HG03460 (cell line): ENCODE data around the gene CTNNA3.

Source experiments
- ATAC-seq: cut with Tn5 transposase; IDR thresholded peaks from one replicate; pipeline ENCODE4 v1.9.1; 2021; ENCODE audit not compliant: unreplicated experiment

The CTNNA3 gene

DNA sequence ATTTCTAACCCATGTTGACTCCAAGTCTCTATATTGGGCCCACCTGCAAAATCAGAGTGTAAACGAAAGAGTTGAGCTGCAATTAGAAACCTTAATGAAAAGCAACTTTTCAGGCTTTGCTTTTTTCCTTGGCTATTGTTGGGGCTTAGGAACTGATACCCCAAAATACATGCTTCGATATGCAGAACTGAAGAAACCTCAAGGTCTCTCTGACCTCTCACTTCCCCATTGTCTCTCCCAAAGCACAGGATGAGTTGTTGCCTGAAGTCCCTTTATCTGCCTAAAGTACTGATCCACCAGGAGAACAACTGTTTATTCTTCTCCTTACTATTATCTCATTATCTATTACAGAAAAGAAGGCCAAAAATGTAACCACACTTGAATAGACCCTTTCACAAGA, 1436.2 kb downstream of the CTNNA3 start:
- no peak for ATAC-seq

DNA sequence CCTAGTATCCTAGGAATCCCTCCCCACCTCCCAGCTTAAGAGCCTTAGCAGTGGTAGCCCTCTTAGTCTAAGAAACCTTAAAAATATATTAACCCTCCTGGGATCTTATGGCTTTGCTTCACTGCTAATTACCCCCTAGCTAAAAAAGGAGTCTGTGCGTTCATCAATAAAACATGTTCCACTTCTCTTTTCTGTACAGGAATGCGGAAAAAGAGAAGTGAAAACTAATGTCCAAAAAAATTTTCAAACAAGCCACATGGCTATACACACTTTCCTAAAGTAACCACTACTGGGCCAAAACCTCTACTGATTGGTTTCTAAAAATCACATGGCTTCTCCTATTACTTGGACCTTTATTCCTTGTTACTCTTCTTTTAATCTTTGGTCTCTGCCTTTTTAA, 1437.3 kb downstream of the CTNNA3 start:
- no peak for ATAC-seq

DNA sequence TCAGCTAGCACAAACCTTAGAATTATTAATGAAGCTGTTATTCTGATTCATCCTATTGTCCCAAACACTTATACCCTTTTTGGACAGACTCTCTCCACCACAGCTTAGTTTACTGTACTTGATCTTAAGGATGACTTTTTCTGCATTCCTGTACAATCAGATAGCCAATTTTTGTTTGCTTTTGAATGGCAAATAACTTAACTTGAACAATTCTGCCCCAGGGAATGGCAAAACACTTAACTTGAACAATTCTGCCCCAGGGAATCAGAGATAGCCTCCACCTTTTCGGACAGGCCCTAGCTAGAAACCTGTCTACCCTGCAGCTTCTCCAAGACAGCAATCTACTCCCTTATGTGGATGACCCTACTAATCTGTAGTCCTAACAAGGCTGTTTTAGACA, 1438.2 kb downstream of the CTNNA3 start:
- no peak for ATAC-seq

DNA sequence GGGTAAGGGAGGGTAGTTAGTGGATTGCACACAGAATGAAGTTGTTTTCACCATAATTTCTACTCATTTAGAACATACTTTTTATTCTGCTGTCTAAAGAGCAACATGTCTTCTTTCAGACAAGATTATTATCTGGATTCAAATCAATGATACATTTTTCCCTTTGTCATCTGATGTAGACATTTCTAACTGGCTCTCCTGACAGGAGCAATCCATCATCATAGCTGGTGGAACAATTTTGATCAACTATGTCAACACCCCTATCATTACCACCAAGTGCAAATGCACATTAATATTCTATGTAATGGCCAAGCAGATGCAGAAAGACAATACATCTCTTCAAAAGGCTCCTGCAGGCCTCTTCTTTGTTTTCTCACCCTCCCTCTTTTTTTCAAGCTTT, 1443.0 kb downstream of the CTNNA3 start:
- no peak for ATAC-seq

DNA sequence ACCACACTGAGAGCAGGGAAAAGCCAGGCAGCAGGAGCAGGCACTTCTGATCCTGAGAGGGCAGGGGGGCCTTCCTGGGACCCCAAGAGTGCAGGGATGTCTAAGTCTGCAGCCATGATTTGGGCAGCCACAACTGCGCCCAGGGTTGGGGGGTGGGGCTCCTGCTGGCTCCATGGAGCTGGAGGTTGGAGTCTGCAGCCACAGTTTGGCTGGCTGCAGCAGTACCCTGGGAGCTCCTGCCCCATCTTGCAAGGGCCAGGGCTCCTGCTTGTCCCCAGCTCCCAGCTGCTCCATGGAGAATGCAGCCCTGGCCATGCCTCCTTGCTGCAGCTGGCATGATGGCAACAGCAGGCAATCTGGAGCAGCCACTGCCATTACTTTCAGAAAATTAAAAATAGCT, 1449.8 kb downstream of the CTNNA3 start:
- no peak for ATAC-seq

DNA sequence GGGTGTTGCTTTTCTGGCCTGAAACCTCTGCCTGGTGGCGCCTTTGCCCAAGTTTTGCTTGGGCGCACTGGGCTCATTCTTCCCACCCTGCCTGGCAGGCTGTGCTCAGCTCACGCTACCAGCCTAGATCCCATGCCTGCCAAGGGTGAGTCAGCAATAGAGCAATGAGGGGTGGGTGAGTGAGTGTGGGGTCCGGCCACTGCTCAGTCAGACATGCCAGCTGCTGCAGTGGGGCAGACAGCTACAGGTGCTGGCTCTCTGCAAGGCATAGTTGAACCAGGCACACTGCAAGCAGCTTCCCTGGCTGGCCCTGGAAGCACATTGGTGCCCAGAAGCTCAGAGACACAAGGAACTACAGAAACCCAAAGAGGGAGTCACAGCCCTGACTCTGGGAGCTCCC, 1451.0 kb downstream of the CTNNA3 start:
- ATAC-seq, result no peak

DNA sequence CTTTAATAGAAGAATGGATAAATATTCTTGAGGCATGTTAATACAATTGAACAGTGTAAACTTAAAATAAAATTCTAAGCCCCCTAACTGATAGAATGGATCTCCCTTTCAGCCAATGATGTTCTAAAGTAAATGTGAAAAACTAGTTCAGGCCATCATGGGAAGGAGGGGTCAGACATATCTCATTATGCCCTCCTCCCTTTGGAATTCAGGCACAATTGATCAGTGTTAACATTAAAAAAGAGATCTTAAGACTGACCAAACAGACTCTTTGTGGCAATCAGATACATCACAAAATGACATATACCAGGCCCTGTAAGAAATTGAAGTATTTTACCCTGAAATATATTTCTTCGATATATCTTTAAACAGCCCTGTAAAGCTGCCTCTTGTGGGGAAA, 1453.1 kb downstream of the CTNNA3 start:
- no peak for ATAC-seq

DNA sequence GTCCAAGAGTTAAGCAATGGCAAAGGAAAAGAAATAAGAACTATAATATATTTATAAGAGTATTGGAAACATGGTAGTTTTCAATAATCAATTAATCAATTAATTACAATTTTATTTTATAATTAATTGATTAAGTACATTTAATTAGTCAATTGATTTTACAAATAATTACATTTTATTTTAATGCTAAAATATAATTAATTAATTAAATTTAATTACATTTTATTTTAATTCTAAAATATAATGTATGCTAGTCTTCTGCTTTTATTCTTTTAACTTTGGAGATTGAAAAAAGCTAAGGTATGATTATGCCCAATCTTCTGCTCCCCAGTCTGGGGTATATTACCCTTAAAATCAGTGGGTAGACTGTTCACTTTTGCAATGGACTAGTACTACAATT, 1456.9 kb downstream of the CTNNA3 start:
- no peak for ATAC-seq

DNA sequence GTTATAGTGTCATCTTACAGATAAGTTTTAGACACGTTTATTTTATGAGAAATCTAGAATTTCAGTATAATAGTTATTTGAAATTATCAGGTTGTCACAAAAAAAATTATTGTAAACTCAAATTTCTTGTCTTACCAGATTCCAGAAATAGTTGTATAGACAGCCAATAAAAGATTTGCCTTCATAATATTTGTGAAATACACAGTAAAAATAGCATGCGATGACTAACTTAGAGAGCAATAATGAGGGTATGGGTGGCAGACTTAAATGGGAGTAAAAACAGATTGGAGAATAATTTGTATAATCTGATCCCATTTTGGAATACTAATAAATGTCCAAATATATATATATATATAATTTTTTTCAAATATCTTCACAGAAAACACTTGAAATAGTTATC, 1457.7 kb downstream of the CTNNA3 start:
- no peak for ATAC-seq

DNA sequence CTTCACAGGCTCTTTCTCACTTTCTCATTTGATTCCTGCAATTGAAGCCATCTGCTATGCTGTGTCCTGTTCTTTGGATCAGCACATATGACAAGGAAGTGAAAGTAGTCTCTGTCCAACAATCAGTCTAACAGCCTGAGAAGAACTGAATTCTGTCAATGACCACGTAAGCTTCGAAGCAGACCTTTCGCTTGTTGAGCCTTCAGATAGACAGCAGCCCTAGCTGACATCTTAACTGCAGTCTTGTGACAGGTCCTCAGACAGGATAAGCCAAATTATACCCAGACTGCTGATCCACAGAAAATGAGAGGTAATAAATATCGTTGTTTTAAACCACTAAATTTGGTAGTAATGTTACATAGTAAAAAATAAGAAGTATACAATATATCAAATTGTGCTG, 1461.1 kb downstream of the CTNNA3 start:
- no peak for ATAC-seq

DNA sequence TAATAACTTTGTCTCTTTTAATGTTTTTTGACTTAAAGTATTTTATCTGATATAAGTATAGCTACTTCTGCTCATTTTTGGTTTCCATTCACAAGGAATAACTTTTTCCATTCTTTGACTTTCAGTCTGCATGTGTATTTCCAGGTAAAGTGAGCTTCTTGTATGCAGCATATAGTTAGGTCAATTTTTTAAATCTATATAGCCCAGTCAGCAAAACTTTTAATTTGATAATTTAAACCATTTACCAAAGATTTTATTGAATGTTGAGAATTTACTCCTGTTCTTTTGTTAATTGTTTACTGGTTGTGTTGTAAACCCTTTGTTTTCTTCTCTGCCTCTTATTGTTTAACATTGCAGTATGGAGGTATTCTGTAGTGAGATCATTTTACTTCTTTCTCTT, 1467.1 kb downstream of the CTNNA3 start:
- no peak for ATAC-seq

DNA sequence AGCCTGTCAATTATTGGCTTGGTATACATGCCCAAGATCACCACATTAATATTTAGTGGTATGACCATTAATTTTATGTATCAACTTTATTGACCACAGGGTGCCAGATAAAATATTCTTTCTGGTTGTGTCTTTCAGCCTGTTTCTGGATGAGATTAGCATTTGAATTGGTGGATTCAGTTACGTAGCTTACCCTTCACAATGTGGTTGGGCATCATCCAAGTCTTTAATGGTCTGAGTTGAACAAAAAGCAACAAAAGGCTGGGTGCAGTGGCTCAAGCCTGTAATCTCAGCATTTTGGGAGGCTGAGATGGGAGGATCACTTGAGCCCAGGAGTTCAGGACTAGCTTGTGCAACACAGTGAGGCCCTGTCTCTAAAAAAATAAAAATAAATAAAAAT, 1472.3 kb downstream of the CTNNA3 start:
- no peak for ATAC-seq

DNA sequence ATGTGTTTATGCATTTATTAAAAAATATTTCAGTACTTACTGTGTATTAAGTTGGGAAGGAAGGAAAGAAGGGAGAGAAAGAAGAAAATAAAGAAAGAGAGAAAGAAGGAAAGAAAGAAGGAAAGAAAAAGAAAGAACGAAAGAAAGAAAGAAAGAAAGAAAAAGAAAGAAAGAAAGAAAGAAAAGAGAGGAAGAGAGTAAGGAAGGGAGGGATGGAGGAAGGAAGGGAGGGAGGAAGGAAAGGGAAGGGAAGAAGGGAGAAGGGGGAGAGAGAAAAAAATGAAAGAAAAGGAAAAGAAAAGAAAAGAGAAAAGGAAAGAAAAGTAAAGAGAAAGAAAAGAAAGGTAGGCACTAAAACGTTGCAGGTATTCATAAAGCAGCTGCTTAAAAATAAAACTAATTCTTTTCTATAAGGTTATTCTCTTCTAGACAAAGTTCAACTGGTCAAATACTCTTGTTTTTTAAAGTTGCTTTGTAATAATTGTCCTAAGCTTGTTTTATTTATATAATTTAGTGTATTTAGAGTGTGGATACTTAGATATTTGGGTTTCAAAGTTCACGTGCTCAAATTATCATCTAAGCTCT, 1473.4 kb downstream of the CTNNA3 start:
- ATAC-seq, result no peak

DNA sequence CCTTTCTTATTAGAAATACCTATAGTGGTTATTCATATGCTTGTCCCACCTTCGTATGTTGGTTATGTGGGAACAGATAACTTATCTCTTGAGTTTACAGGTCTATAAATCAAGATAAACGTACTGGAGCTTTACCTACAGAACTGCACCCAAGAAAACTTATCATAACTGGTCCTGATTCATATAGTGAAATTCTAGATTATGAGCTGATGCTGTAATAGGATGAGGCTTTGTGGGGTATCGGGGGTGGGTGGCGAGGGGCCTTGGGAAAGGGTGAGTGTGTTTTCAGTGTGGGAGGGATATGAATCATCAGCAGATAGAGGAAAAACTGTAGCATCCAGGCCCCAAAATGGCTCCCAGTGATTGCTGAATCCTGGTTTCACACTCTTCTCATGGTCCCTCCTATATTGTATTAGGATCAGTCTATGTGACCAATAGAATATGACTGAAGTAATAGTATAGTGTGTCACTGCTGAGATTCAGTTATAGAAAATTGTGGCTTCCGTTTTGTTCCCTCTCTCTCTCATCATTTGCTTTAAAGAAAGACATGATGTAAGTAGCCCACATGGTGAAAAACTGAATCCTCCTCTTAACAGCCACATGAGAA, 1476.9 kb downstream of the CTNNA3 start:
- no peak for ATAC-seq

DNA sequence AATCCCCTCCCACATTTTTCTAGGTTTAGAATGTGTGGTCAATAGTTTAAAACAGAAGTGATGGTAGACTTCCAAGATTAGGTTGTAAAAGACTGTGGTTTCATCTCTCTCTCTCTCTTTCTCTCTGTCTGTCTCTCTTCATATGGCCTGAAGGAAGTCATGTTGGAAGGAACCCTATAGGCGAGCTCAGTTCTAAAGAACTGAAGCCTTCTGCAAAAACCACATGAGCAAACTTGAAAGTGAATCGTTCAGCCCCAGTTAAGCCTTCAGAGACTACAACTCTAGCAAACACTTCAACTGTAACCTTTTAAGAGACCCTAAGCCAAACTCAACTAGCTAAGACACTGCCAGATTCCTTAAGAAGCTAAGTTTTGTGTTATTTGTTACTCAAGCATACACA, 1477.7 kb downstream of the CTNNA3 start:
- no peak for ATAC-seq

DNA sequence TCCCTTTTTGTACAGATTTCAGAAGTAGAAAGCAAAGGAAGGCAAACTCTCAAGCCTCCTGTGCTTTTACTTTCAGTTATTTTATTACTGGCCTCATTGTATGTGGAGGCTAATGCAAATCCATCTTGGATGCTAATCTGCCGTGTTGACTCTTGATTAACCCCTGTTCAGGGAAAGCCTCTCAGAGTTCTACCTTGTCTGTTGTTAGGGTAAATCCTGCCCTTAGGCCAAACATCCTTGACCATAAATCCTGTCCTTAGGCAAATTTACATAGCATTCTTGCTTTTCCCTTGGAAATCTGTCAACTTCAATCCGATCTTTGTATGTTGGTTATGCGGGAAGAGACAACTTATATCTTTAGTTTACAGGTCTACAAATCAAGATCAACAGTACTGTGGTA, 1480.1 kb downstream of the CTNNA3 start:
- no peak for ATAC-seq

DNA sequence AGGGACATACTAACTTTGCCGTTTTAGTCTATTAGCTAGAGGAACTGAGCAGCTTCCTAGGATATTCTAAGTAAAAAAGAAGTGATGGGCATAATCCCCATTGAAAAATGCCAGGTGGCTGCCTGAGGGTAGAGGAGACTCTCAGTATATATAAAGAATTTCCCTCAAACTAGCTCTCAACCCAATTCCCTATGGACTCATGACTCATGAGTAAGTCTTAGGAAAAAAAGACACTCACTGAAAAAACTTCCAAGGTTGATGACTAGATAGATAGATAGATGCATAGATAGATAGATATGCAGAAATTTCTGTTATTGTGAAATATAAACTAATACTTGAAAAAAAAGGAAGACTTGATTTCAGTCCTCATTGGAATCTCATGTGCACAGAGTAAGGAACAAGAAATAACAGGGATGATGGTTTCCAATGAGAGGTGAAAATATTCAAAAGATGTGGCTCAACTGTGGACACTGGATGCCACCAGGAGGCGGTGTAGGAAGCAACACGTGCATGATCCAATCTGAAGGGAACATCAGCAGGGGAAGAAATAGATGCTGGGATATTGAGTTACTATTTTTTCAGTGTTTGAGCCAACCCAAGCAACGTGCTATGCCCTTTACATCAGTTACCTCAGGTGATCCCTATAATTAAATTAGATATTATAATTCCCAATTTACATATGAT, 1481.1 kb downstream of the CTNNA3 start:
- no peak for ATAC-seq

DNA sequence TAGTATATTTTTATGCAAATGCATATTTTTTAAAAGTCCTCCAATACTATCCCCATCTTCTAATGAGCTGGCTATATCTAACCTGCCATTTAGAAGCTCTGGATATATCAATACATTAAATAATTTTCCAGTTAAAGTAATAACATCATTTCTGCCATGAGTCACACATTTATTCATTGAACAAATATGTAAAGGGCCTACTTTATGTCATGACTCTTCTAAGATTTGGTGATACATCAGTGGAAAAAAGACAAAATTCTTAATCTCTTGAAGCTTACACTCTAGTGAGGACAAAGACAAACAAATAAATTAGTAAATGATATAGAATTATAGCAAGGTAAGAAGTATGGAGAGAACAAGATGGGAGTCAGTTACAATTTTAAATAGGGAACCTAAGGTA, 1487.0 kb downstream of the CTNNA3 start:
- no peak for ATAC-seq

DNA sequence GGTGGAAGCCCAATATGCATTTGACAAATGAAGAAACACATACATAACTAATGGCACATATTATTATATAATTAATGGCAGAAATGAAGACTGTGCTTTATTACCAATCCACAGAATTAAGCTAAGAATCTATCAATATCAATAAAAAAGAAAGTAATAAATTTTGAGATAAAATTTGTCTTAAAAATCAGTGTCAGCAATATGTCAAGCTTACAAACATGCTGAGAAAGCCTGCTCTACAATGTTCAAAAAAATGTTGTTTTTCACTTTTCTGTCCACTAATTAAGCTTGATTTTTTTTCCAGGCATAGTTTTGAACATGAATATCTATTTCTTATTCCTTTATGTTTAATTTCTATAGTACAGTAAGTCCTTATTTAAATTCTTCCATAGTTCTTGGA, 1491.2 kb downstream of the CTNNA3 start:
- ATAC-seq, result no peak

DNA sequence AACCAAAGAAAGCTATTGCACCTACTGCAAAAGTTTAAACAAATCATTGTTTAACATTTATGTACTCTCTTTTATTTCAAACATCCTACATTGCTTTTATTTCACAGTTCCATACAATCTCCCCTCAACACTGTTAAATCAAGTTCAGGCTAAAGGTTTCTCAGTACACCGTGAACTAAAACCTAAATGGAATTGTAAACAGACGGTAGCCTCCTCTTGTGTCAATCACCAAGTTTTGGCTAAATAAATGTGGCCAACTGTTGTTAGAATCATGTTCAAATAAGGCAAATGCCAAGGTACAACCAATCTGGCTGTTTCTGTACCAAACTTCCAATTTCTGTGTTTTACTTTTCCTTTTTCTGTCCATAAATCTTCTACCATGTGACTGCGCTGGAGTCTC, 1493.9 kb downstream of the CTNNA3 start:
- ATAC-seq, result no peak

DNA sequence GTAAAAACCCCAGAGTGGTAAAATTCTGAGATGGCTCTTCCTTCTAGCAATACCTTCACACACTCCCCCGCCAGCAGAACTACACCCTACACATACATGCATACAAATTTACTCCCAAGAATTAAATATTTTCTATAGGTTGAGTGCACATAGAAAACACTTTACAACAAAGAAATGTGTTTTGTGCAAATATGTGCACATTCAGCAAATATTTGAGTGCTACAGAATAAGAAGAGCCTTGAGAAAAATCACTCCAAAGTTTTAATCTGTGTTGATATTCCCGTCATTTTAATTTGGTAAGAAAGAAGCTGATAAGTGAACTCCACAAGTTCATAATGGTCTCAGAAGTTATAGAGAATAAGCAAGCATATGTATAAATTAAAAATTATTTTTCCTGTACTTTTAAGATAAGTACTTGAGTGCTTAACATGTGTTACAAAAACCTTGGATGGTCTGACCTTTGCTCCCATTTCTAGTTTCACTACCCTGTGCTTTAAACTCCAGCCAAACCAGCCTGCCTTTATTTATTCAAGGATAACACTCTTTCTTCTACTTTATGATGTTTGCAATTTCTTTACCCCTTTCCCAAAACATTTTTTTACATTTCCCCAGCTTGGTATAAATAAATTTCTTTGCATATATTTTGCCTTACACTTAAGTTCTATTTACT, 1503.7 kb downstream of the CTNNA3 start:
- no peak for ATAC-seq

DNA sequence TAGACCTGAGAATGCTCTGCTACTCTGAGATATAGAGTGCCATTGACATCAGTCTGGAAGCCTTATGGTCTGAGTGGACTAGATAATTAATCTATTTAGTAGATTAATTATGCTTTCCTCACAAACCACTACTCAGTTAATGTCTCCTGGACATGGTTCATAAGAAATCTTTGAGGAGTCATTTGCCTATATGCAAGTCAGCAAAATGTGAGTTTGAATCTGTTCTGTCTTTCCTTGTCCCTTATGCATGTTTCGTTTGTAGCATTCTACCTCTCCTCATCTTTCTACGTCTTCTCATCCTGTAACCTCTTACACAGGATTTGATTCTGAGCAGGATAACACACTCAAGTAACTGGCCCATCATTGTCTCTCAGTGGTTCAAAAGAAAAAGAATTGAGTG, 1505.6 kb downstream of the CTNNA3 start:
- ATAC-seq, result no peak
